HG03039 (cell line): Measurements from ENCODE around the gene FEZ2.

ENCODE experiments used
- ATAC-seq: cut with Tn5 transposase; IDR thresholded peaks from one replicate; pipeline ENCODE4 v1.9.1; 2021; ENCODE audit warnings: mild to moderate bottlenecking, moderate library complexity; ENCODE audit not compliant: unreplicated experiment

FEZ2 gene

DNA sequence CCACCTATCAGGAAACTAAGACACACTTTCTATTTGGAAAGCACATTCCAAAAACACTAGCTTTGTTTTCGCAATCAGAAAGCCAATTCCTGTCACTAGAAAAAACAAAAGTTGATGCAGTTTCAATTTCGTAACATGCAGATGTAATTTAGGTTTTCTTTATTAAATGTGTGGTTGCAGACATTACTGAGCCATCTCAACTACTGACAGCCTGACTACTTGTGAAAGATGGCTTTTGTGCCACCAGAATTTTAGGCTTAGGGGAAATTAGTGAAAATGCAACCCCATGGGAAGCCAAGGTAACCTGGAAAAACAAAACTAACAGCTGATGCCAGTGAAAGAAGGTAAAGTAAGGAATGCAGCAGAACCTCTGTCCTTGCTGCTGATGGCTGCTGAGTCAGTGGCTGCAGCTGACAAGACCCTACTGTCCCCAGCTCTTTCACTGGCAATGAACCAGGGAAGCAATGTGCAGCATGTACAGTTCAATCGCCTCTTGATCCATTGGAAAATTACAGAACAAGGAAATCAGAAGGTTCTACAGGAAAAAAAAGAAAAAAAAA, 34.9 kb downstream of the FEZ2 start:
- ATAC-seq, result no peak

DNA sequence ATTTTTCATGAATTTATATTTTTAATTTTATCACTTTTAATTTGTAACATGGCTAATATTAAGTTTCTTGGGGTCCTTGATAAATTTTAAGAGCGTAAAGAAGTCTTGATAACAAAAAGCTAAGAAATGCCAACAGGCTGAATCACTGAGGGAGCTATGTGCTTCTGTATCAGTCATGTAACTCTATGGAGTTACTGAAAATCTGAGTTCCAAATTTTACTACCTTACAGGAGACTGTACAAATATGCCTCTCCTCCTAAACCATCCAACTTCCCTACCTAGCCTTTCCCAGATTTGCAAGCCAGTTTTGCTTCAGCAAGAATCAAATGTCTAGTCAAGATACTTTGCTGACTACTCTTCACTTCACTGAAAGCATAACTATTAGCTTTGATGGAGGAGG, 35.7 kb downstream of the FEZ2 start:
- no peak for ATAC-seq

DNA sequence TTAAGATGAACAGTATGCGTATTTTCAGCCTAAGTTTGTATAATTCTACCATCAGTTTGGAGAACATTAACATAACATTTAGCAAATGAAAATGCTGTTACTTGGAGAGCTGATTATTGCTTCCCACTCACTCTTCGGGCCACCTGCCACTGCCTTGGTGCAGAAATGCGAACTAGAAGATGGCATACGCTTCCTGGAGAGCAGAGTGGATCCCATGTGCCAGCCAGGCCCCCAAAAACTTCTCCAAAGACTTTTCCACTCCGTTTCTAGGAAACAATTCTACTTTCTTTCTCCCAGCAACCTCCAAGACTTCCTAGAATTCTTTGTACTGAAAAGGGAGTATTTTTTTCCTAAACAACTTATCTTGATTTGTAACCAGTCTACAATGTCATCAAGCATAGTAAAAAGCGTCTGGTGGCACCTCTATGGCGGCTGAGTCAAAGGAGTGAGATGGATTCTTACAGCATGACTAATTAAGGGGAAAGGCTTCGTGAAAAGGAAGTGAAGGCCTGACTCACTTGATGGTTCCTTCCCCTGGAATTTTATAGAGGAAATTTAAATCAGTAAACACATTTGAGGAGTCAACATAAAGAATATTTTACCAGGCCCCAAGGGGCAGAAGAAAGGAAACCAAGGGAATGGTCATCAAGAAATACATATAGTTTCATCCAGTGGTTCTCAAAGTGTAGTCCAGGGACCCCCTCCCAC, 36.6 kb downstream of the FEZ2 start:
- ATAC-seq, result no peak

DNA sequence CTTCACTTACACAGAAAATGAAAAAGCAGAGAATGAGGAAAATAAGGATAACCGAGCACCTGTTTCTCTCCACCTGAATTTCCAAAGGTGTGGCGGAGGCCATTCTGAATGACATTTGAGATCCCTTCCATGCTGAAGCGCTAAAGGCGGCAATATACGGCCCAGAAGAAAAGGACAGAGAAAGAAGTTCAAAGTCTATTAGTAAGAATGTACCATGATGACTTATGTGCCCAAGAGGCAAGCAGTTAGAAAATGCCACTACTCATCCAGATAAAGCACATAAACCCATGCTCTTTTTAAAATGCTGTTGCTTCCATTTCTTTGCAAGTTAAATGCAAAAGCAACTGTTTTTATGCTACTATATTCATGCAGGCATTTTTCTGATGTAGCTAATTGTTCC, 37.2 kb downstream of the FEZ2 start:
- no peak for ATAC-seq

DNA sequence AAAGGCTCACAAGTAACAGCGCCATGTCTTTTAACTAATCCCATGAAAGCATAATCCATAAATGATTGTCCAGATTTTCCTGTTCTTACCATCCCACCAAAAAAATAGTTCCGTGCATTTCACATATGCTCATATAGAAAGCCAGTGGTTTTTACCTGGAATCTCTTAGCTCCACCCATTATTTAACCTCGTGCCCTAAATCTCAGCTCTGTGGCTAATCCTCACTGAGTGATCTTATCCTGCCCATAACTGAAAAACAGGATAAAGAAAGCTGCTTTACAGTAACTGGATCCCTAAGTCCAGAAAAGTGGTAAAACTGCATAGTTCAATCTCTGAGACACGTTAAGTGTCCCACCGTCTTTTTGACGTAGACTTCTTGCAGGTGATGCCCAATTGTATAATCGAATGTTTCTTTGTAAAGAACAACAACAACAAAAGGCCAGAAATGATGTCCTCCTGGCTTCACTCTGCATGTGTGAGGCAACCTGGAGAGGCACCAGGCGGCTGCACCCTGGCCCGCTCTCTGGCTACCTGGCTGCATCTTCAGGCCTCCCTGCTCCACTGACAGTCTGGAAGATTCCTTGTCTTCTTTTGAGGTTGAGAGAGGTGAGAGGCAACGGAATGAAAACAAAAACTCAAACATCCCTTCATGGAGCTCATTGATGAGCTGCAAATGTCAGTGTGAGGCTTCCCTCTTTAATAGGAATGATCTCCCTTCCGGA, 38.6 kb downstream of the FEZ2 start:
- ATAC-seq, result no peak

DNA sequence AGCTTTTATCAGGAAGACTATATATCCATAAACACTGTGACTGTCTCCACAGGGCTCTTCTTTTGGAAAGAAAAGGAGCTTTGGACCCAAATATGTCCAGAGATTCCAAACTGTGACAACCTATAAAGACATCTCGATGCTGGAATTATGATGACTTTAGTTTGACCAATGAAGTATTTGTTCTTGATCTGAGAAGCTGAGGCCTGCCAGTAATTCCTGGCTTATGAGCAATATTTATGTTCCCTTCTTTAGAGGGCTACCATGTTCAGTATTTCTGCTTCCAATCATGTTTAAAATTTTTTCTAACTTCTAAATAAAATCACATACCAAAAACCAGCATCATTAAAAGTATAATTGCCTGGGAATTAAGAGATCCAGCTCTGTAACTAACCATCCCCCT, 41.1 kb downstream of the FEZ2 start:
- ATAC-seq, result no peak

DNA sequence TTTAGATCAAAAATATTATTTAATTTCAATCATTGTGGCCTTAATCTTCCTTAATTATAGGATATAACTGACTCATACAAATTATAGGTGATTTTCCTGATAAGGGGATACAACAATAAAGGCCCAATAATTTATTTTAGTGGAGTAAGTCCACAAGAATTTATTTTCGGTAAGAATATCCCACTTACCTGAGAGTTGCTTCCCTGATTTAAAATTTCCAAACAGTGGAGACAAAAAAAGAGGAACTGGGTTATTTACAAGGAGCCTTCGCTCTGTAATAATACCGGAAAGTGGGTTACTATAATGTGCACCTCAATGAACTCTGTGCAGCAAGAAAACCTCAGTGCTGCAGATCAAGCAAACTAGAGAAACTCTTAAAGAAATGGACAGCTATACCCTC, 42.2 kb downstream of the FEZ2 start:
- no peak for ATAC-seq

DNA sequence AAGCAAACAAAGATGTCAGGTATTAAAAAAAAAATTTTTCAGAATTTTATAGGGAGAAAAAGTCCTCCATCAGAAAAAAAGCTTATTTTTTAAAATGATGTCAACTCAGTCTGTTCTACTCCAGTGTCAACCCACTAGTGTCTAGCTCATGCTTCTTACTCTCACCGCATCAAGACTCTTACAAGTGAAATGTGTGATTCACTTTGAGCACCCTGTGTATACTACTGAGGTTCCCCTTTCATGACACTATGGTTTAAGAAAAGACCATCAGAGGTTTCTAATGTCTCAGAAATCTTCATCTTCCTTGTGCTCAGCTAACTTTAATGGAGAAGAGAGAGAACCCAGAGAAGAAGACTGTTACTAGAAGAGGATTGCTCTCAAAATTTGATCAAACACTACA, 43.4 kb downstream of the FEZ2 start:
- ATAC-seq, result no peak

DNA sequence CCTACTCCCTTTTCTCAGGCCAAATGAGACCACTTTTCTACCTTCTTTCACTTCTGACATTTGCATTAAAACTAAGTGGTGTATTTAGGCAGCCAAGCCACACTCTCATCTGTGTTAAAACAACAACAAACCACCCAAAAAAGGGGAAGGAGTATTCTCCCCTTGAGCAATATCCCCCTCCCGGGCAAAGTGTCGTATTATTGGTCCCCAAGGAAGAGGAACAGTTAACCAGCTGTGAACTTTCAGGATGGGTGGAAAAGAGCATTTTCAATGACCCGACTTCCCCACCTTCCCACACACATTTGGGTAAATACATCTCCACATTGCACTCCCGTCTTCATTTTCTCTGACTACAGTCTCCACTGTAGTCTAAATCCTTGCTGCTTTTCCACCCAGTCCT, 44.3 kb downstream of the FEZ2 start:
- no peak for ATAC-seq

DNA sequence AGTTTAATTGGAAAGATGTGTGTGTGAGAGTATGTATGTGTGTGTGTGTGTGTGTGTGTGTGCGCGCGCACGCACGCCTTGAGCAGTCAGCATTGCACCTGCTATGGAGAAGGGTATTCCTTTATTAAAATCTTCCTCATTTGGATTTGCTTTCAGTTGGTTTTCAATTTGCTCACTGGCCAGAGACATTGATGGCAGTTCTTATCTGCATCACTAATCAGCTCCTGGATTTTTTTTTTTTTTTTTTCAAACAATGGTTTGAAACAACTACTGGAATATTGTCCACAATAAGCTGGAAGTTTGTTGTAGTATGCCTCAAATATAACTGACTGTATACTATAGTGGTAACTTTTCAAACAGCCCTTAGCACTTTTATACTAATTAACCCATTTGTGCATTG, 48.0 kb downstream of the FEZ2 start:
- no peak for ATAC-seq

DNA sequence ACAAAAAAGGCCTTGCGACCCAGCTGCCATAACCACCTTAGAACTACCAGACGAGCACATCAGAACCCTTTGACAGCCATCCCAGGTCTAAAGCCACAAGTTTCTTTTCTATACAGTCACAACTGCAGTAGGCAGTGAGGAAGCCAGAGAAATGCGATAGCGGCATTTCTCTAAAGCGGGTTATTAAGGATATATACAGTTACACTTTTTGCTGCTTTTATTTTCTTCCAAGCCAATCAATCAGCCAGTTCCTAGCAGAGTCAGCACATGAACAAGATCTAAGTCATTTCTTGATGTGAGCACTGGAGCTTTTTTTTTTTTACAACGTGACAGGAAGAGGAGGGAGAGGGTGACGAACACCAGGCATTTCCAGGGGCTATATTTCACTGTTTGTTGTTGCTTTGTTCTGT, 48.8 kb downstream of the FEZ2 start:
- ATAC-seq, result no peak

DNA sequence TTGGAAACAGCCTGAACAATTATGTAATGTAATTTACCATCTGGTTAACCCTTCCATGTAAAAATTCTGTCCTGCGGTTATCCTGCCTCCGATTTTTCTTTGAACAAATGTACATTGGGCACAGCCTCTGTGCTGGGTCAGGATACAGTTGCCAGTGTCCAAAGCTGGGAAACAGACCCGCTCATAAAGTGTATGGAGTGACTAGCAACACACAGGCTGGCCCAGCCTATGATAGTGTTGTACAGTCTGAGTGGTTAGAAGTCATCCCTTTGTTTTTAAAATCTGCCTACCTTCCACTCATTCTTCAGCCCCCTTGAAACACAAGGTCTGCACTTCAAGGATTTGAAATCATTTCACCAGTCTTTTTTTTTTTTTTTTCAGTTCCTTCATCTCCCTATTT, 50.1 kb downstream of the FEZ2 start:
- no peak for ATAC-seq

DNA sequence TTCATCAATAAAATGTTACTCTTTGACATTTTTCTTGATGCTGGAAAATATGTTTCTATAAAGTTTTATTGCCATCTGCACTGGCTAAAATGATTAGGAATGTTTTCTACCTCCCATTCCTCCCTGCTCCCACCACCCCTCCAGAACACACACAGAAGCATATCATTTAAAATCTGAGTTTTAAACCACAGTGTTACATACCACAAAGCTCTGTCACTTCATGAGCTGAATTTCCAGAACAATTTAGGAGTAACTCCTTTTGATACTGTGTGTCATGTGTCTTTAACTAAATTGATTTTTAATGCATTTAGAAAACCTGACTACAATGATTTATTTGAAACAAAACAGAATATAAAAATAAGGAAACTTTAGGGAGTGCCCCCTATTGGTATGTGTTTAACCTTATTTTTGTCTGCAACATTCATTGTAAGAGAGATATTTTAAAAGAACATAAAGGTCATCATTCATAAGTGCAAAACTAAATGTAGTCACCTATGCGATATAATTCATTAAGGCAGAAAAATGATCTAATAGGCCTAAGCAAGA, 52.0 kb downstream of the FEZ2 start:
- no peak for ATAC-seq

DNA sequence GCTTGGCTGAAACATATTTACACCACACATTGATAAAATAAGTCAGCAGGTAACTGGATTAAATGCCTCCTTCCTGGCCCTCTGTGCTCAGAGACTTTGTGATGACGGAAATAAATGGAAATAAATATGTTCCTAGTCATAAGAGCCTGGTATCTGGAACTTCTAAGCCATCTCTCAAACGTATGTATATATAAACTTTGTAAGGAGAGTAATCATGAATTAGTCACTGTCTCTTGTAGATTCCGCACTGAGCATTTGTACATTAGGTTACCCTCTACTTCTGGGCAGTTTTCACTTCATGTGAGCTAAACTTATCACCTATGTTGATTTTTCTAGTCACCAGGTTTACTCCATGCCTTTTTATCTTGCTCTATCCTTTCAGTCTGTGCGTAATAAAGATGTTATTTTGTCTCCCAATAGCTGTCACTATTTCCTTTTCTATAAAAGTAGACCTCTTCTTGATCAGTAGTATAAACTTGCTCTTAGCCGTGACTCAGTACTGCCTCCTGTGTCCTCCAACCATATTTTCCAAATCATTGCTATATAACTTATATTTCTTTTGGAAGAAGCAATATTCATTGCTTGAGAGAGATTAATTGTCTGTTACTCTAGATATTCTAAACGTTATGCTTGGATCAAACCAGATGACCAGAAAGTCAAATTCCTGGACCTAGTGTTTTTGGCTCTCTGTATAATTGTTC, 53.2 kb downstream of the FEZ2 start:
- ATAC-seq, result no peak

DNA sequence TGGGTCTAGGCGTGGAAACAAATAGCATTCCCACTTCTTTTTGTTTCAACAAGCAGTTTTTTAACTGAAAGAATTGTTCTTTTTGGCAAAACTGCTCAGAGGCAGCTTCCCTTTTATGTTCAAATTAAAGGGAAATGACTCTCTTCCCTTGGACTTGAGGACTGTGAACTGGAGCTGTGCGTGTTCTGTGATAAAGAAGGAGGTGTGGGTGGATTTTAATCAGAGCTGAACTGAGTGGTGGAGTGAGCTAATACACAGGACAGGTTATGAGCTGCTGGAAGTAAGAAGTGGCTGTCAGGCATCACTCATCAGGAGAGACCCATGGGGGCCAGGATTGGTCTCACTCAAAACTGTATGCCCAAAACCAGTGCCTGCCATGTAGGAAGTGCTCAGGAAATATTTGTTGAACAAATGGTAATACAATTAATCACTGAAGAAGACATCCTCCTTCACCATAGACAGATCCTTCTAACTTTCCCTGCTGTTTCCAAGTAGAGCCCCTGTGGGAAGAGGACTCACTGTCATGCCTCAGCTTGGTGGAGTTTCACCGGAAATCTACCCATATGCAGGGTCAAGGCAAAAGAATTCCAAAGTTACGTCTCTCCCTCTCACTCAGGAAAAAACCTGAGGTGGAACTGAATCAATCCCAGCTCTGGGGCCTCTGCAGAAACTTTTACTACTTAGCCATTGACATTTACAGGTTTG, 55.9 kb downstream of the FEZ2 start:
- ATAC-seq, result no peak

DNA sequence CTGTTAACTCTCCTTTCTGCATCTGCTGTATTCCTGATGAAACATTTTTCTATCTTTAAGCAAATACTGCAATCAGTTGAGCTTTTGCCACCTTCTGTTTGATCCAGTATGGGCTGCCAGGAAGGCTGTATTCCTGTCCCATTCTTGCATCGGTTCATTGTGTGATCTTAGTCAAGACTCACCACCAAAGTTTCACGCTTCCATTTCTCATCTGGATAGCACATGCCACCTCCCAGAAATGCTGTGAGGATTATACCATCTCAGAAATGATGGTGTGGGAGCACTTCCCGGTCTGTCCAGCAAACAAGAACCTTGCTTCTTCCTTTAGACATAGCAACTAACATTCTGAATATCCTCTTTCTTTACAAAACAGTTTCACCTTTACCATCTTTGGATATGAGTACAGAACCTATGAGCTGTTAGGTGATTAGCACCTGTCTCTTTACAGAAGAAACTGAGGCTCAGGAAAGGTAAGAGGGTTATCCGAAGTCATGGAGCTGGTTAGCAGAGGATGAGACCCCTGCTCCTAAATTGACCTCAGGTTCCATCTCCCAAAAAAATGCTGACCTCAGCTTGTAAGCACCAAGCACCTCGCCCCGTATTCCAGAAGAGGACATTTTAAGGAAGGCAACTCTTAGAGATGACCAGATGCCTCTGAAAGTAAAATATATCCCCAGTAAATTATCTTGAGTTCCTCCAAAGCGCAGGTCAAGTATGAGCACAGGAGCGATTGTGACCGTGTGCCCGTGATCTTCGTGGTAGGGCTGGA, 56.8 kb downstream of the FEZ2 start:
- ATAC-seq, result no peak

DNA sequence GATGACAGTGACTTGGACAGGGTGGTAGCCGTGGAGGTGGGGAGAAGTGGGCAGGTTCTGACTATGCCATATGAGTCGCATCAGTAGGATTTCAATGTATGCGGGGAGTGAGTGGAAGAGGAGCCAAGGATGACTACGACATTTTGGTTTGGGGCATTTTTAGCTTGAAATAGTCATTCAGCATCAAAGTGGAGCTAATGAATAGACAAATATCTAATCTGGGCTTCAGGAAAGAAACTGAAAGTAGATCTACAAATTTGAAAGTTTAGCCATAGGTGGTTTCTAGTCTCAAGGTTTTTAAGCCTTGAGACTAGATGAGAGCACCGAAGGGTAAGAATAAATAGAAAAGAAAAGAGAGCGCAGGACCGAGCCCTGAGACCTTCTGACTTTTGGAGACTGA, 58.3 kb downstream of the FEZ2 start:
- no peak for ATAC-seq

DNA sequence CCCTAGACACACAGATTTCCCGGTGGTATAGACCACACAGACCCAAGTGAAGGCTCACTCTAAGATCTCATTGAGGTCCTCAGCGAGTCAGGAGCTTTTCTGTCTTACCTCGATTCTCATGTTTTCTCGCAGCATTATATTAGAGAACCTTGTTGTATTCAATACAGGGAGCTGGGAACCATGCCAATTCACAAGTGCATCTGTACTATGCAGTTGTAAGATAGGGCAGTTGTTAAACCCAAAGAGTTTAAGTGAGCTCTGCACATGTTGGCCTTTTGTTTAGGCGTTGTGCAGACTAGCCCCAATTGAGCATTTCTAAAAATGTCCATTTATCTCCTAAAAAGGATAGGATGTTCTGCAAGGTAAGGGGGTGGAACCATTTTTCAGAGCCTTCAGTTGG, 59.6 kb downstream of the FEZ2 start:
- no peak for ATAC-seq

DNA sequence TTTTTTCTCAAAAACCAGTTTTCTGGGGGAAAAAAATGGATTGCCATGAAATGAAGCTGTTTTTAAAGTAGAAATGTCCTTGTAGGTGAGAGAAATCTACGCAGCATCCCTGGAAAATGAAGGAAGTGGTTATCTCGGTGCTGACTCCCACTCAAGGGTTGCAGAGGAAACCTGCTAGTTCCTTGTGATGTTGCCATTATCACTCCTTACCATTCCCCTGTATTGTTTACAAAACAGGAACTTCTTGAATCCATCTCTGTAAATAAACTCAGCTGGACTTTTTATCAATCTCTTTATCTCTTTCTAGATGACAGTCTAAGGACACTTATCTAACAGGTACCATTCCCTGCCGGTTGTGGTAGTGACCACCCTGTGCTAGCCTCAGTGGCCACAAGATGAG, 61.2 kb downstream of the FEZ2 start:
- no peak for ATAC-seq

DNA sequence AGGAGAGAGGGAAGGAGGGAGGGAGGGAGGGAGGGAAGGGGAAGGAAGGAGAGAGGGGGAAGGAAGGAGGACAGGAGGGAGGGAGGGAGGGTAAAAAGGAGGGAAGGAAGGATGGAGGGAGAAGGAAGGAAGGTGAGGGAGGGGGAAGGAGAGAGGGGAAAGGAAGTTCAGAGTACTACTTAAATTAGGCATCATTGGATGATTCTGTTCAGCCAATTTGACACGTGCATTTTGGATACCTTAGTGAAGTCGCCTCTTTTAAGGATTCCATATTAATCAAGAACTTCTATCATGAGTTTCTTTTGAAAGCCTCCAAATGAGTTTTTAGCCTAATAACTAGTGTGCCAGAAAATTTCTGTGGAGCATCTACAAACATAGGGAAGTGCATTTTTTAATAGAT, 62.9 kb downstream of the FEZ2 start:
- ATAC-seq, result no peak
